Immature natural killer cell (primary cell): ENCODE measurements around the gene JMJD6. TPM values are rescaled to one million over a fixed set of nuclear protein-coding genes. Genes with fewer than 3 reads are reported as not detected.
"Not testable (repeated sequence)": the region's sequence is repeated elsewhere in the genome, so short reads cannot be mapped to it uniquely, and the experiment has no call there.

Source experiments
- DNase-seq, 3 donors: peaks; one replicate each; pipeline ENCODE4 v3.0.0; 2022; ENCODE audit warnings: mixed read lengths in 1 of 3
- H3K27ac Mint-ChIP-seq, 6 donors: one replicate each; pipeline ENCODE4 v1.8.0; 2020; ENCODE audit warnings: mixed read lengths in 6 of 6, mild to moderate bottlenecking in 5 of 6, inconsistent platforms in 4 of 6, moderate library complexity in 3 of 6
- H3K27me3 Mint-ChIP-seq, 3 donors: one replicate each; pipeline ENCODE4 v1.8.0; 2020 to 2021; ENCODE audit warnings: low read depth in 3 of 3, mild to moderate bottlenecking in 3 of 3, mixed read lengths in 3 of 3, moderate library complexity in 3 of 3, inconsistent platforms in 1 of 3
- H3K36me3 Mint-ChIP-seq, 3 donors: one replicate each; pipeline ENCODE4 v1.8.0; 2020; ENCODE audit warnings: mixed read lengths in 3 of 3, inconsistent platforms in 2 of 3, mild to moderate bottlenecking in 2 of 3
- H3K4me1 Mint-ChIP-seq, 2 donors: one replicate each; pipeline ENCODE4 v1.8.0; 2020; ENCODE audit warnings: inconsistent platforms in 2 of 2, mild to moderate bottlenecking in 2 of 2, mixed read lengths in 2 of 2, moderate library complexity in 1 of 2
- H3K4me3 Mint-ChIP-seq, 5 donors: one replicate each; pipeline ENCODE4 v1.8.0; 2020; ENCODE audit warnings: mild to moderate bottlenecking in 5 of 5, mixed read lengths in 5 of 5, inconsistent platforms in 3 of 5, moderate library complexity in 3 of 5
- H3K9me3 Mint-ChIP-seq, 6 donors: one replicate each; pipeline ENCODE4 v1.8.0; 2020; ENCODE audit warnings: mild to moderate bottlenecking in 6 of 6, mixed read lengths in 6 of 6, inconsistent platforms in 4 of 6, moderate library complexity in 3 of 6
- polyA plus RNA-seq, 3 donors: library from polyadenylated mRNA; unstranded; fragments of 300-500 nt; fragmentation: Illumina TruSeq; gene quantifications; one replicate each; pipeline ENCODE4 v1.2.3, GENCODE V29; 2021

The JMJD6 gene
- polyA plus RNA-seq, 3 donors from 2014 or later, result 20.3 to 38.5 (median 27.2) TPM

DNA sequence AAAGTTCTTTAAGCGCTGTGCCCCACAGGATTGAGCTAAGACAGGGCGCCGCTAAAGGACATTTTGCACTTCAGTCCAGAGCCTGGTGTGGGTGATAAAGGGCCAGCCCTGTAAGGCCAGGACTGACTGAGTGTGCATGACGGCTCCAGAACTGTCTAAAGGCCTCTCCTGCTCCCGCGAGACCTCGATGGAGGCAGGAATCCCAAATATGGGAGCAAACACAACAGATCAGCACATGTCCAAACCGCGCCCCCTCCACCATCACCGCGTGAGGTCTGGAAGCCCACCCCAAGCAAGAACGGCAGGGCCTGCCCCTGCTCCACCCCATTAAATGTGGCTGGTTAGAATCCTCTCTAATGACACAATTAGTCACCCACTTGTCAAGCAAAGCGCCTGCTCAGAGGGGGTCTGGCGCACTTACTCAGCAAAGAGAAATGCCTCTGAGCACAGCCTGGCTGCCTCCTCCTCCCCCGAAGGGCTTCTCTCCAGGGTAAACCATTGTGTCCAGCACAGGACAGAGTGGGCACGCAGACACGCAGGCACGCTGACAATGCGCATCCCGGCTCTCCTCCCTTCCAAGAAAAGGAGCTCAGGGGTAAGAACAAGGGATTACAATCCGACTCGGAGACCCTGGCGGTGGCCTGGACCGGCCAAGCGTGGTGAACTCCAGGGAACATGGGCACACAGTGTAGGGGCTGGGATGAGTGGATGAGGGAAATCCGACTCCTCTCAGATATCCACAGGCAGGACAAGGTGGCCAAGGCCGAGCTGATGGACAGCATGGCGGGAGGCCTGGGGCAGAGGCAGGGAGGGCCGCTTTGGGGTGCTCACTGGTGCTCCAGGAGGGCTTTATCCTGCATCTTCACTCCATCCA is 17.1 kb downstream of the JMJD6 start:
- H3K4me1 Mint-ChIP-seq, result peaks cover 26 to 43% of the 10 kb centered on the region in 2 donors
- no peak for DNase-seq
- H3K27ac Mint-ChIP-seq, result peak overlapping the region; percentile 44 to 85 (median 72)
- peaks cover 3 to 5% (median 4%) of the 10 kb centered on the region in 3 donors for H3K36me3 Mint-ChIP-seq
- no peaks in the 10 kb centered on the region for H3K9me3 Mint-ChIP-seq
- peak overlapping the region; percentile 65 to 81 (median 80) for H3K4me3 Mint-ChIP-seq
- H3K27me3 Mint-ChIP-seq, result peaks cover 4 to 15% (median 8%) of the 10 kb centered on the region in 3 donors

DNA sequence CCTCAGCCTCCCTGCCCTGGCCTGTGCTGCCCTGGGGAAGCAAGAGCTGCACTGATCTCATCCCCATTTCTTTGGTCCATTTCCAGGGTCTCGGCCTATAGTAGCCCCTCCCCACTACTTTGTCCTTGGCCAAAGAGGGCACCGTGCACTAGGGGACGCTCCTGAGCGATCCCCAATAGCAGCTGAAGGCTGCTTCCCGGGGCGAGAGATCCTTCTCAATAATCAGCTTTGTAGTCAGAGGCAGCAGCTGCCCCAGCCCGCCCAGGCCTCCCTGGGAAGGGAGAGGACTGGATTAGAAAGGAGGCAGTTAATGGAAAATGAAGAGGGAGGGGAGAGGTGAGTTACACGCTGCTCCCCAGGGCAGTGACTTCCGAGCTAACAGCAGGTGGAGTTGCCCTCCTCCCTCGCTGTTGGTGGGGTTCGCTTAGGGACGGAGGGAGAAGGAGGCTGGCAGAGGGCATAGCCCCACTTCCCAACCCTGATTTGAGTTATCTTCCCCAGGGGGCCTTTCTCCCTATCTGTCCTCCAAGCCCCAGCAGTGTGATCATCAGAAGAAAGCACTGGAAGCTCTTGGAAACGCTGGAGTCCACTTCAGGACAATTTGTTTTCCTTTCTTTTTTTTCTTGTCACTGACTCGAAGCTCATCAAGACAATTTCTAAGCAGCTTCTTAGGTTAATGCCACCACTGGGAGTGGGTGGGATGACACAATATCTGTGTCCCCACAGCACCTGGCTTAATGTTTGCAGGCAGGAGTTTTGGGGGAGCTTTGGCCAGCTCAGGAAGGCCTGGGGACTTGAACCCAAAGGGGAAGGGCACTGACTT is 18.2 kb downstream of the JMJD6 start:
- no peak for DNase-seq
- peak overlapping the region in 4 of 5 donors; percentile 31 to 81 (median 80) for H3K4me3 Mint-ChIP-seq
- H3K36me3 Mint-ChIP-seq, result peaks cover 0 to 4% (median 0%) of the 10 kb centered on the region in 3 donors
- peaks cover 4 to 15% (median 5%) of the 10 kb centered on the region in 3 donors for H3K27me3 Mint-ChIP-seq
- peak overlapping the region in 3 of 6 donors; percentile 44 to 67 (median 48) for H3K27ac Mint-ChIP-seq
- no peaks in the 10 kb centered on the region for H3K9me3 Mint-ChIP-seq
- H3K4me1 Mint-ChIP-seq, result peaks cover 22 to 33% of the 10 kb centered on the region in 2 donors

DNA sequence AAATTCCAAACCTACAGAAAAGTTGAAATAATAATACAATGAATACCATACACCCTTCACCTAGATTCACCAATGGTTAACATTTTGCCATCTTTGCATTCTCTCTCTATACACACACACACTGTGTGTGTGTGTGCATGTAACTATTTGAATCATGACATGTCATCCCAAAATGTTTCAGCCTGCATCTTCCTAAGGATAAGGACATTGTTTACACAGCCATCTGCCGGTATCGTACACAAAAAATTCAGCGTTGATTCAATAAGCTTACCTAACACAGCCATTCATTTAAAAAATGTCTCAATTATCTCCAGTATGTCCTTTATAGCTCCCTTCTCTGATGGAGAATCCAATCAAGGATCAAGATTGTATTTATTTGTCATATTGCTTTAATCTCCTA is 19.6 kb downstream of the JMJD6 start:
- Mint-ChIP-seq H3K9me3 (no peaks in the 10 kb centered on the region), H3K4me3 (no peak overlapping the region), H3K27ac (peak overlapping the region in 2 of 6 donors; percentile 46 to 60), H3K36me3 (no peaks in the 10 kb centered on the region), H3K27me3 (peaks cover 4 to 15% (median 6%) of the 10 kb centered on the region in 3 donors), H3K4me1 (peaks cover 21 to 33% of the 10 kb centered on the region in 2 donors)
- DNase-seq, result no peak

- no peak overlapping the region for H3K4me3 Mint-ChIP-seq
- no peak for DNase-seq
- peak overlapping the region in 1 of 6 donors; percentile 69 for H3K27ac Mint-ChIP-seq
- peaks cover 12 to 21% of the 10 kb centered on the region in 2 donors for H3K4me1 Mint-ChIP-seq
- no peaks in the 10 kb centered on the region for H3K9me3 Mint-ChIP-seq
- no peaks in the 10 kb centered on the region for H3K36me3 Mint-ChIP-seq
- peaks cover 4 to 12% (median 7%) of the 10 kb centered on the region in 3 donors for H3K27me3 Mint-ChIP-seq
These were observed 21.6 kb downstream of the JMJD6 start for GRCh38 chr17:76704805-76705204.

DNA sequence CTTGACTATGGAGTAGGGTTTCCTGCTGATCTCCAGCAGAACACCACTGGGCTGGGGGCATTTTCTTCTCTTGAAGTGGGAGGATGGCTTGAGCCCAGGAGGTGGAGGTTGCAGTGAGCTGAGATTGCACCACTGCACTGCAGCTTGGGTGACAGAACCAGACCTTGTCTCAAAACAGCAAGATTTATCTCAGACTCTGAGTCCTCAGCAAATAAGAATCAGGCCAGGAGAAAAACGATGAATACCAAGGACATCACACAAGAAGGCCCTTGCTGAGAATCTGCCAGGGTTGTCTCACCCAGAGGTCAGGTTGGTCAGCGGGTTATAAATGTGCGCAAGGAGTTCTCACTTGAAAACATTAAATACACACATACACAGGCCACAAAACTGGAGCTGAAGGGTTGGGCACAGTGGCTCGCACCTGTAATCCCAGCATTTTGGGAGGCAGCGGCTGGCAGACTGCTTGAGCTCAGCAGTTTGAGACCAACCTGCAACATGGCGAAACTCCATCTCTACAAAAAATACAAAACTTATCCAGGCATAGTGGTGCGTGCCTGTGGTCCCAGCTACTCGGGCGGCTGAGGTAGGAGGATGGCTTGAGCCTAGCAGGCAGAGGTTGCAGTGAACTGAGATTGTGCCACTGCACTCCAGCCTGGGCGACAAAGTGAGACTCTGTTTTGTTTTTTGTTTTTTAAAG is 23.3 kb downstream of the JMJD6 start:
- H3K9me3 Mint-ChIP-seq, result no peaks in the 10 kb centered on the region
- H3K4me3 Mint-ChIP-seq, result no peak overlapping the region
- H3K27me3 Mint-ChIP-seq, result peaks cover 3 to 8% (median 7%) of the 10 kb centered on the region in 3 donors
- no peaks in the 10 kb centered on the region for H3K36me3 Mint-ChIP-seq
- H3K4me1 Mint-ChIP-seq, result peaks cover 5 to 6% of the 10 kb centered on the region in 2 donors
- DNase-seq, result no peak
- peak overlapping the region in 2 of 6 donors; percentile 17 to 45 for H3K27ac Mint-ChIP-seq

DNA sequence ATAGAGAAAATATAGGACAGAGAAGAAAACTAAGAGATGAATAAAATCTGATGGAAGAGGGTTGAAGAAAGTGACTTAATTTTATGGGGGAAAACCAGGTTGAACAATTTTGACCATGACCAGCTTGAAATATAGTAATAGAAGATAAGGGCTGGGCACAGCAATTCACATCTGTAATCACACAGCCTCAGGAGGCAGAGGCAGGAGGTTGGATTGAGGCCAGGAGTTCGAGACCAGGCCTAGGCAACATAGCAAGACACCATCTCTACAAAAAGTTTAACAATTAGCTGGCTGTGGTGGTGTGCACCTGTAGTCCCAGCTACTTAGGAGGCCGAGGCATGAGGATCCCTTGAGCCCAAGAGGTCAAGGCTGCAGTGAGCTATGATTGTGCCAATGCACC is 24.3 kb downstream of the JMJD6 start:
- H3K27me3 Mint-ChIP-seq, result peaks cover 2 to 6% (median 4%) of the 10 kb centered on the region in 3 donors
- H3K9me3 Mint-ChIP-seq, result no peaks in the 10 kb centered on the region
- H3K36me3 Mint-ChIP-seq, result no peaks in the 10 kb centered on the region
- peak overlapping the region in 1 of 6 donors; percentile 22 for H3K27ac Mint-ChIP-seq
- peaks cover 6% of the 10 kb centered on the region in 2 donors for H3K4me1 Mint-ChIP-seq
- H3K4me3 Mint-ChIP-seq, result no peak overlapping the region
- no peak for DNase-seq

- H3K27me3 Mint-ChIP-seq, result peaks cover 2 to 6% (median 4%) of the 10 kb centered on the region in 3 donors
- no peaks in the 10 kb centered on the region for H3K36me3 Mint-ChIP-seq
- no peak overlapping the region for H3K4me3 Mint-ChIP-seq
- peak overlapping the region in 4 of 6 donors; percentile 22 to 88 (median 54) for H3K27ac Mint-ChIP-seq
- peaks cover 6% of the 10 kb centered on the region in 2 donors for H3K4me1 Mint-ChIP-seq
- H3K9me3 Mint-ChIP-seq, result no peaks in the 10 kb centered on the region
- DNase-seq, result no peak
These were observed 24.9 kb downstream of the JMJD6 start for GRCh38 chr17:76701471-76701967.

GRCh38 chr17:76700617-76701470 is 25.6 kb downstream of the JMJD6 start:
- DNase-seq, result peak in 1 of 3 donors; percentile 67
- no peaks in the 10 kb centered on the region for H3K9me3 Mint-ChIP-seq
- H3K4me1 Mint-ChIP-seq, result peaks cover 5 to 8% of the 10 kb centered on the region in 2 donors
- no peaks in the 10 kb centered on the region for H3K36me3 Mint-ChIP-seq
- peak overlapping the region; percentile 65 to 89 (median 80) for H3K27ac Mint-ChIP-seq
- H3K4me3 Mint-ChIP-seq, result peak overlapping the region in 3 of 5 donors; percentile 33 to 65 (median 62)
- peaks cover 3 to 6% (median 5%) of the 10 kb centered on the region in 3 donors for H3K27me3 Mint-ChIP-seq

DNA sequence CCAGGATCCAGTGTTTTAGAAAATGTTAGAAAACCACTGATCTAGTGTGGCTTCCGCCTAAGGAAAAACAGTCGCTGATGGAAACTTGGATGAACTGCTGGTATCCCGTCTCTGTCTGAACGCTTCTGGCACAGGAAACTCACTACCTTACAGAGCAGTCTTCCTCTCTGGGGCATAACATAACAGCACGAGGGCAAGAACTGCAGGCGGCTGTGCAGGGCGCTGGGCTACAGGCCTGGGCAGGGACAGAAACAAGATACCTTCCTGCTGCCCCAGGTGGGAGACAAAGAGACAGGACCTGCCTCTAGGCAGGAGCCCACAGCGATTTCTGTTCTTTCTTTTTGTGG is 26.2 kb downstream of the JMJD6 start:
- peaks cover 1 to 6% (median 2%) of the 10 kb centered on the region in 3 donors for H3K27me3 Mint-ChIP-seq

DNA sequence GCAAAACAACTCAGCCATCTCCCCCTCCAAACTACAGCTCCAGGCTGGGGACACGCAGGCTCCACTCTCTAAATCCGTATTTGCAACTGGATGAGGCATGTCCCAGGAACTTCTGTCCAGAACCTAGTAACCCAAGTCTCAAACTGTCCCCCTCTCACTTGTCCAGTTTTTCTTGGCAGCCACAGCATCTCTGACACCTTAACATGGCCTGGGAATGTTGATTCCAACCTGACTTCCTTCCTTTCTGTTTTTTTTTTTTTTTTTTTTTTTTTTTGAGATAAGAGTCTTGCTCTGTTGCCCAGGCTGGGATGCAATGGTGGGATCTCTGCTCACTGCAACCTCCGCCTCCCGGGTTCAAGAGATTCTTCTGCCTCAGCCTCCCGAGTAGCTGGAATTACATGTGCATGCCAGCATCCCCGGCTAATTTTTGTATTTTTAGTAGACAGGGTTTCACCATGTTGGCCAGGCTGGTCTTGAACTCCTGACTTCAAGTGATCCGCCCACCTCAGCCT is 27.9 kb downstream of the JMJD6 start:
- not testable (repeated sequence) for H3K4me1 Mint-ChIP-seq, H3K36me3 Mint-ChIP-seq, H3K27me3 Mint-ChIP-seq, DNase-seq, H3K4me3 Mint-ChIP-seq, H3K9me3 Mint-ChIP-seq
- H3K27ac Mint-ChIP-seq, result peak overlapping the region in 2 of 6 donors; percentile 69 to 85

More for the DNA sequence above, 26.2 kb downstream of the JMJD6 start:
- H3K4me3 Mint-ChIP-seq, result peak overlapping the region in 3 of 5 donors; percentile 23 to 65 (median 62)
- H3K36me3 Mint-ChIP-seq, result no peaks in the 10 kb centered on the region
- H3K9me3 Mint-ChIP-seq, result no peaks in the 10 kb centered on the region
- H3K4me1 Mint-ChIP-seq, result peaks cover 5 to 8% of the 10 kb centered on the region in 2 donors
- DNase-seq, result no peak
- H3K27ac Mint-ChIP-seq, result peak overlapping the region in 5 of 6 donors; percentile 65 to 89 (median 80)

DNA sequence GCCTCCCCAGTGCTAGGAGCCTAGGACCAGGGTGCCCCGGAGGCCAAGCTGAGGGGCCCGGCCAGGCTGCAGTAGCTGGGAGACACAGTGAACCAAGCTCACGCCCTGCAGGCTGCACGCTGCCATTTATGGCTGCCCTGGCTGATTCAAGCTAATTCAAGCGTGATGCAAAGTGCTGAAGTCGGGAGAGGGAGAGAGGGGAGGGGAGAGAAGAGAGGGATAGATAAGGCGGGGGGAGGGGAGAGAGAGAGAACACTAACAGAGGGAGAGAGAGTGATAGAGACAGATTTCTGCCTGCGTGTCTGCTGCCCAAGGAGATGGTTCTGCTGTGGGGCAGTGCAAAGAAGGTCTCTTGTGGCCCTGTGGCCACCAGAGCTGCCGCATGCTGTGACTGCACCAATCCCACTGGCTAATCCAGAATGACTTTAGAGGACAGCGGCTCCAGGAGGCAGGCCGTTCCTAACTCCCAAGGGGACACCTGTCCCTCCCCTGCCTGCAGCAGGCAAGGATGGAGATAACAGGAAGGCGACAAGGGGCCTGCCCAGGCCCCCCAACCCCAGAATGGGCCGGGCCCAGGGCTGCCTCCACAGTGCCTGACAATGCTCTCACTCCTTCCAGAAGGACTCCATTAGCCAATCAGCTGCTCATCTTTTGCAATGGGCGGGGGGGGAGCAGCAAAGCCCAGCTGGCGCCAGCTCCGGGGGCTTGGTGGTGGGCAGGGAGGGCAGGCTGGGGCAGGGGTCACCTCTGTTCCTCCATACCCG is 28.5 kb downstream of the JMJD6 start:
- DNase-seq, result no peak
- H3K4me1 Mint-ChIP-seq, result peaks cover 5 to 8% of the 10 kb centered on the region in 2 donors
- peak overlapping the region in 1 of 6 donors; percentile 14 for H3K27ac Mint-ChIP-seq
- H3K36me3 Mint-ChIP-seq, result no peaks in the 10 kb centered on the region
- no peaks in the 10 kb centered on the region for H3K9me3 Mint-ChIP-seq
- H3K4me3 Mint-ChIP-seq, result no peak overlapping the region
- H3K27me3 Mint-ChIP-seq, result peaks cover 2 to 4% (median 4%) of the 10 kb centered on the region in 3 donors
